G401 (cell line): ENCODE data around the gene HCRTR2. TPM values are rescaled to one million over a fixed set of nuclear protein-coding genes. Genes with fewer than 3 reads are reported as not detected.
"Not testable (repeated sequence)": the region's sequence is repeated elsewhere in the genome, so short reads cannot be mapped to it uniquely, and the experiment has no call there.

Experiments used
- DNase-seq: peaks from one replicate; pipeline ENCODE4 v3.0.0-alpha.2; 2015; ENCODE audit warnings: low spot score
- in situ Hi-C: cut with HindIII; loops from 2 replicates; pipeline ENCODE4 v1.10.0; 2016; ENCODE audit warnings: low sequenced_read_pairs, mixed read lengths
- total RNA-seq: library from RNA; depleted of rRNA; stranded (reverse); fragments of >200 nt; shearing (Covaris generic); gene quantifications from 2 replicates; pipeline ENCODE4 v1.2.3, GENCODE V29; 2014; rRNA removed

HCRTR2 gene
- not detected in 2 replicates for total RNA-seq

- in situ Hi-C loops, result no loop called here
- DNase-seq, result no peak
Measured at GRCh38 chr6:55174211-55175026, at the start of gene HCRTR2. TSS of gene HCRTR2 (plus strand) at chr6:55174515. CDS start at chr6:55174588, 73 bp downstream.

- no peak for DNase-seq
Measured at GRCh38 chr6:55130806-55131324, 43.5 kb upstream of the HCRTR2 start.

GRCh38 chr6:55131616-55132015 lies 42.7 kb upstream of the HCRTR2 start:
- in situ Hi-C loops, result no loop called here
- no peak for DNase-seq

More at GRCh38 chr6:55130806-55131324, 43.5 kb upstream of the HCRTR2 start:
- in situ Hi-C loops, result no loop called here

- no peak for DNase-seq
- in situ Hi-C loops, result no loop called here
Measured at GRCh38 chr6:55136916-55137315, 37.4 kb upstream of the HCRTR2 start.

GRCh38 chr6:55137929-55138693 lies 36.2 kb upstream of the HCRTR2 start:
- no peak for DNase-seq
- in situ Hi-C loops, result no loop called here

GRCh38 chr6:55141611-55142010 lies 32.7 kb upstream of the HCRTR2 start:
- in situ Hi-C loops, result no loop called here
- DNase-seq, result no peak

- in situ Hi-C loops, result no loop called here
Measured at GRCh38 chr6:55142610-55143009, 31.7 kb upstream of the HCRTR2 start.

GRCh38 chr6:55153284-55153683 lies 21.0 kb upstream of the HCRTR2 start:
- in situ Hi-C loops, result no loop called here
- no peak for DNase-seq

More at GRCh38 chr6:55142610-55143009, 31.7 kb upstream of the HCRTR2 start:
- no peak for DNase-seq

- DNase-seq, in situ Hi-C loops: not testable (repeated sequence)
Measured at GRCh38 chr6:55158784-55159183, 15.5 kb upstream of the HCRTR2 start.

GRCh38 chr6:55167860-55168259 lies 6.5 kb upstream of the HCRTR2 start:
- in situ Hi-C loops, result no loop called here

GRCh38 chr6:55175078-55176049 lies 1.0 kb downstream of the HCRTR2 start:
- no peak for DNase-seq
- in situ Hi-C loops, result no loop called here

More at GRCh38 chr6:55167860-55168259, 6.5 kb upstream of the HCRTR2 start:
- no peak for DNase-seq

- no peak for DNase-seq
- in situ Hi-C loops, result no loop called here
Measured at GRCh38 chr6:55176958-55177357, 2.6 kb downstream of the HCRTR2 start.

GRCh38 chr6:55180258-55180657 lies 5.9 kb downstream of the HCRTR2 start:
- in situ Hi-C loops, result no loop called here
- DNase-seq, result no peak

- no peak for DNase-seq
- in situ Hi-C loops, result no loop called here
Measured at GRCh38 chr6:55182016-55182650, 7.8 kb downstream of the HCRTR2 start.

- DNase-seq, result no peak
- in situ Hi-C loops, result no loop called here
Measured at GRCh38 chr6:55184782-55185530, 10.6 kb downstream of the HCRTR2 start.

GRCh38 chr6:55198715-55199114 lies 24.4 kb downstream of the HCRTR2 start:
- in situ Hi-C loops, result no loop called here
- no peak for DNase-seq

- in situ Hi-C loops, result no loop called here
- no peak for DNase-seq
Measured at GRCh38 chr6:55199239-55199638, 24.9 kb downstream of the HCRTR2 start.
